Peyer's patch (tissue), 4 donors: Measurements from ENCODE around the gene KLHL29.

Experiments
- CTCF ChIP-seq, 6 experiments: fragments of 450-650 bp in 4 of 6; fragments of 200-600 bp in 2 of 6; sonication (generic) in 1 of 6; IDR thresholded peaks; one replicate each; pipeline ENCODE4 v1.5.1; 2017 to 2019; ENCODE audit warnings: antibody characterized with exemption in 6 of 6, mild to moderate bottlenecking in 3 of 6, moderate library complexity in 1 of 6
- POLR2A ChIP-seq, 2 donors: fragments of 450-650 bp; IDR thresholded peaks; one replicate each; pipeline ENCODE4 v1.5.1; 2017; ENCODE audit warnings: antibody characterized with exemption in 2 of 2, mild to moderate bottlenecking in 2 of 2, moderate library complexity in 2 of 2

- no peak for TF ChIP-seq CTCF (IDR thresholded peaks at IDR 0.05)
- TF ChIP-seq POLR2A (IDR thresholded peaks at IDR 0.05): no peak
These were observed 301.5 kb downstream of the KLHL29 start for GRCh38 chr2:23686405-23687029.
